ENCODE measurements around the gene BCL2L13. TPM values are rescaled to one million over a fixed set of nuclear protein-coding genes. Genes with fewer than 3 reads are reported as not detected.
"Not testable (repeated sequence)": the region's sequence is repeated elsewhere in the genome, so short reads cannot be mapped to it uniquely, and the experiment has no call there.

BCL2L13 gene
- total and polyA plus RNA-seq, 9 donors = 35.2 to 46.4 (median 40.2) TPM

DNA sequence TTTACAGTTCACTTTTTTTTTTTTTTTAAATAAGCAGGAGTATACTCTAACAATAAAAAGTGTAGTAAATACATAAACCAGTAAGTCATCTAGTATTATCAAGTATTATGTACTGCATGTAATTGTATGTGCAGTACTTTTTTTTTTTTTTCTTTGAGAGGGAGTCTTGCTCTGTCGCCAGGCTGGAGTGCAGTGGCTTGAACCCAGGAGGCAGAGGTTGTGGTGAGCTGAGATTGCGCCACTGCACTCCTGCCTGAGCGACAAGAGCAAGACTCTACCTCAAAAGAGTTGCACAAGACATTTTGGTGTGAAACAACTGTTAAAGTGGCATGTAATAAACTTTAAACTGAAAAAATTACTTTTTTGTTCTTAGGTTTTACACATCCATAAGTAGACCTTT is 16.7 kb downstream of the BCL2L13 start:
- no peaks in the 10 kb centered on the region for H3K4me1 ChIP-seq (ENCODE audit: control insufficient read depth, insufficient read depth, low read length)
- H3K27me3 ChIP-seq (ENCODE audit: control insufficient read depth, insufficient read depth, low read length) = no peaks in the 10 kb centered on the region
- H3K36me3 ChIP-seq (ENCODE audit: control insufficient read depth, insufficient read depth, low read length) = peaks cover 23% of the 10 kb centered on the region
- WGBS (ENCODE audit: insufficient coverage) = 88% methylated on average over 2 of the region's 3 CpGs
- no peak overlapping the region for H3K27ac ChIP-seq (ENCODE audit: low read length)
- no peaks in the 10 kb centered on the region for H3K9me3 ChIP-seq (replicated peaks; ENCODE audit: control insufficient read depth, low read depth, low read length)
- H3K4me3 ChIP-seq (ENCODE audit: low read length) = no peak overlapping the region
- no peak for DNase-seq

DNA sequence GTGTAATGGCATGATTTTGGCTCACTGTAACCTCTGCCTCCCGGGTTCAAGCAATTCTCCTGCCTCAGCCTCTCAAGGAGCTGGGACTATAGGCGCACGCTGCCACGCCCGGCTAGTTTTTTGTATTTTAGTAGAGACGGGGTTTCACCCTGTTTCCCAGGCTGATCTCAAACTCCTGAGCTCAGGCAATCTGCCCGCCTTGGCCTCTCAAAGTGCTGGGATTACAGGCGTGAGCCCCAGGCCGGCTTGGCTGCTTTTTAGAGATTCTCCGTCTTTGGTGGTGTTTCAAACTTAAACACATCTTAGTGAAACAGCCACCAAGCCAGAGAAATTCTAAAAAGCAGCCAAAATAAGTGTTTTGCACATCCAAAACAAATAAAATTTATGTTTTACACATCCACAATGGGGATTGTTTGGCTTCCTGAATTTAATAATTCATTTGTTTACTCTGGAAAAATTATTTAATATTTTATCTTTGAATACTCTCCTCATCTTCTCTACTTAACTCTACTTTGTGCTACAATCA is 18.4 kb downstream of the BCL2L13 start:
- peak; percentile 71 for DNase-seq
- WGBS (ENCODE audit: insufficient coverage) = 80% methylated on average over 7 of the region's 10 CpGs
- H3K27me3 ChIP-seq (ENCODE audit: control insufficient read depth, insufficient read depth, low read length) = no peaks in the 10 kb centered on the region
- H3K27ac ChIP-seq (ENCODE audit: low read length) = no peak overlapping the region
- H3K36me3 ChIP-seq (ENCODE audit: control insufficient read depth, insufficient read depth, low read length) = peaks cover 31% of the 10 kb centered on the region
- no peaks in the 10 kb centered on the region for H3K9me3 ChIP-seq (replicated peaks; ENCODE audit: control insufficient read depth, low read depth, low read length)
- H3K4me1 ChIP-seq (ENCODE audit: control insufficient read depth, insufficient read depth, low read length) = no peaks in the 10 kb centered on the region
- H3K4me3 ChIP-seq (ENCODE audit: low read length) = no peak overlapping the region

GRCh38 chr22:17664414-17665055 is 26.0 kb downstream of the BCL2L13 start:
- H3K36me3 ChIP-seq (ENCODE audit: control insufficient read depth, insufficient read depth, low read length) = peaks cover 36% of the 10 kb centered on the region
- 96% methylated on average over 6 of the region's 6 CpGs for WGBS (ENCODE audit: insufficient coverage)
- peak; percentile 10 for DNase-seq
- H3K4me1 ChIP-seq (ENCODE audit: control insufficient read depth, insufficient read depth, low read length) = no peaks in the 10 kb centered on the region
- H3K4me3 ChIP-seq (ENCODE audit: low read length) = no peak overlapping the region
- H3K27ac ChIP-seq (ENCODE audit: low read length) = no peak overlapping the region
- H3K9me3 ChIP-seq (replicated peaks; ENCODE audit: control insufficient read depth, low read depth, low read length) = no peaks in the 10 kb centered on the region
- no peaks in the 10 kb centered on the region for H3K27me3 ChIP-seq (ENCODE audit: control insufficient read depth, insufficient read depth, low read length)

DNA sequence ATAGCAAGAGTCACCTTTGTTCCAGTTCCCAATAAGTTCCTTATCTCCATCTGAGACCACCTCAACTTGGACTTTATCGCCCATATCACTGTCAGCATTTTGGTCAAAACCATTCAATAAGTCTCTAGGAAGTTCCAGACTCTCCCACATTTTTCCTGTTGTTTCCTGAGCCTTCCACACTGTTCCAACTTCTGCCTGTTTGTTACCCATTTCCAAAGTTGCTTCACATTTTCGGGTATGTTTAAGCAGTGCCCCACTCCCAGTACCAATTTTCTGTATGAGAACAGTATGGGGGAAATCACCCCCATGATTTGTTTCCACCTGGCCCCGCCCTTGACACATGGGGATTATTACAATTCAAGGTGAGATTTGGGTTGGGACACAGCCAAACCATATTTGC is 26.7 kb downstream of the BCL2L13 start:
- peaks cover 31% of the 10 kb centered on the region for H3K36me3 ChIP-seq (ENCODE audit: control insufficient read depth, insufficient read depth, low read length)
- no peak for DNase-seq
- no peaks in the 10 kb centered on the region for H3K4me1 ChIP-seq (ENCODE audit: control insufficient read depth, insufficient read depth, low read length)
- H3K4me3 ChIP-seq (ENCODE audit: low read length) = no peak overlapping the region
- 100% methylated on average over 1 of the region's 3 CpGs for WGBS (ENCODE audit: insufficient coverage)
- no peaks in the 10 kb centered on the region for H3K9me3 ChIP-seq (replicated peaks; ENCODE audit: control insufficient read depth, low read depth, low read length)
- H3K27ac ChIP-seq (ENCODE audit: low read length) = no peak overlapping the region
- H3K27me3 ChIP-seq (ENCODE audit: control insufficient read depth, insufficient read depth, low read length) = no peaks in the 10 kb centered on the region

- Histone ChIP-seq H3K9me3 (replicated peaks; ENCODE audit: control insufficient read depth, low read depth, low read length) (no peaks in the 10 kb centered on the region), H3K4me3 (ENCODE audit: low read length) (no peak overlapping the region), H3K27me3 (ENCODE audit: control insufficient read depth, insufficient read depth, low read length) (no peaks in the 10 kb centered on the region), H3K27ac (ENCODE audit: low read length) (no peak overlapping the region), H3K4me1 (ENCODE audit: control insufficient read depth, insufficient read depth, low read length) (no peaks in the 10 kb centered on the region), H3K36me3 (ENCODE audit: control insufficient read depth, insufficient read depth, low read length) (peaks cover 30% of the 10 kb centered on the region)
- DNase-seq = peak; percentile 79
- no CpG with 5 or more reads among the region's 3 CpGs for WGBS (ENCODE audit: insufficient coverage)
These were observed 27.3 kb downstream of the BCL2L13 start for GRCh38 chr22:17665854-17666253.

DNA sequence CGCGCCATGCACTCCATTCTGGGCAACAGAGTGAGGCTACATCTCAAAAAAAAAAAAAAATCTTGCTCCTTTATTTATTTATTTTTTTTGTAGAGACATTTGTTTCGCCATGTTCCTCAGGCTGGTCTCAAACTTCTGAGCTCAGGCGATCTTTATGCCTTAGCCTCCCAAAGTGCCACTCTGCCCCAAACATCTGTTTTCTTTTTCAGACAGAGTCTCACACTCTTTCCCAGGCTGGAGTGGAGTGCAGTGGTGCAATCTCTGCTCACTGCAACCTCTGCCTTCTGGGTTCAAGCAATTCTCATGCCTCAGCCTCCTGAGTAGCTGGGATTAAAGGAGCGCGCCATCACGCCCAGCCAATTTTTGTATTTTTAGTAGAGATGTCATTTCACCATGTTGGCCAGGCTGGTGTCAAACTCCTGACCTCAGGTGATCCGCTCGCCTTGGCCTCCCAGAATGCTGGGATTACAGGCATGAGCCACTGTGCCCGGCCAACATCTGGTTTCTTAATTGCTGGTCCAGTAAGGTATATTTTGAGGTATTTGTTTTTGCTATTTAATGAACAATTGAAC is 33.0 kb downstream of the BCL2L13 start:
- not testable (repeated sequence) for H3K9me3 ChIP-seq (replicated peaks; ENCODE audit: control insufficient read depth, low read depth, low read length); H3K36me3 ChIP-seq (ENCODE audit: control insufficient read depth, insufficient read depth, low read length); H3K4me1 ChIP-seq (ENCODE audit: control insufficient read depth, insufficient read depth, low read length); H3K27me3 ChIP-seq (ENCODE audit: control insufficient read depth, insufficient read depth, low read length); H3K4me3 ChIP-seq (ENCODE audit: low read length); DNase-seq; H3K27ac ChIP-seq (ENCODE audit: low read length)
- WGBS (ENCODE audit: insufficient coverage) = 93% methylated on average over 3 of the region's 10 CpGs

GRCh38 chr22:17672417-17672991 is 33.9 kb downstream of the BCL2L13 start:
- no peak for DNase-seq
- 80% methylated on average over 1 of the region's 2 CpGs for WGBS (ENCODE audit: insufficient coverage)
- Histone ChIP-seq H3K36me3 (ENCODE audit: control insufficient read depth, insufficient read depth, low read length) (peaks cover 7% of the 10 kb centered on the region), H3K4me1 (ENCODE audit: control insufficient read depth, insufficient read depth, low read length) (no peaks in the 10 kb centered on the region), H3K9me3 (replicated peaks; ENCODE audit: control insufficient read depth, low read depth, low read length) (no peaks in the 10 kb centered on the region), H3K4me3 (ENCODE audit: low read length) (no peak overlapping the region), H3K27me3 (ENCODE audit: control insufficient read depth, insufficient read depth, low read length) (no peaks in the 10 kb centered on the region), H3K27ac (ENCODE audit: low read length) (no peak overlapping the region)

DNA sequence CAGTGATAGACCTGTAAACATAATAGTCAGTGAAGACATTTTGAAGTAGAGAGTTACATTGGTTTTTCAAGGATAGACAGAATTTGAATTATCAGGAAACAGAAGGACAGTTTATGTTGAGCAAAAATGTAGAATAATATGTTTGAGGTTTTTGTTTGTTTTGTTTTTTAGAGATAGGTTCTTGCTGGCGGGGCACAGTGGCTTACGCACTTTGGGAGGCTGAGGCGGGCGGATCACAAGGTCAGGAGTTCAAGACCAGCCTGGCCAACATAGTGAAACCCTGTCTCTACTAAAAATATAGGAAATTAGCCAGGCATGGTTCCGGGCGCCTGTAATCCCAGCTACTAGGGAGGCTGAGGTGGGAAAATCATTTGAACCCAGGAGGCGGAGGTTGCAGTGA is 35.6 kb downstream of the BCL2L13 start:
- Histone ChIP-seq H3K36me3 (ENCODE audit: control insufficient read depth, insufficient read depth, low read length) (peaks cover 7% of the 10 kb centered on the region), H3K27me3 (ENCODE audit: control insufficient read depth, insufficient read depth, low read length) (no peaks in the 10 kb centered on the region), H3K9me3 (replicated peaks; ENCODE audit: control insufficient read depth, low read depth, low read length) (no peaks in the 10 kb centered on the region), H3K4me1 (ENCODE audit: control insufficient read depth, insufficient read depth, low read length) (no peaks in the 10 kb centered on the region), H3K4me3 (ENCODE audit: low read length) (no peak overlapping the region), H3K27ac (ENCODE audit: low read length) (no peak overlapping the region)
- WGBS (ENCODE audit: insufficient coverage) = 100% methylated on average over 1 of the region's 7 CpGs
- DNase-seq = no peak

GRCh38 chr22:17675584-17675983 is 37.0 kb downstream of the BCL2L13 start:
- H3K27me3 ChIP-seq (ENCODE audit: control insufficient read depth, insufficient read depth, low read length) = no peaks in the 10 kb centered on the region
- no peaks in the 10 kb centered on the region for H3K4me1 ChIP-seq (ENCODE audit: control insufficient read depth, insufficient read depth, low read length)
- no peaks in the 10 kb centered on the region for H3K9me3 ChIP-seq (replicated peaks; ENCODE audit: control insufficient read depth, low read depth, low read length)
- H3K27ac ChIP-seq (ENCODE audit: low read length) = no peak overlapping the region
- no peak overlapping the region for H3K4me3 ChIP-seq (ENCODE audit: low read length)
- WGBS (ENCODE audit: insufficient coverage) = no CpG with 5 or more reads among the region's 1 CpG
- peaks cover 2% of the 10 kb centered on the region for H3K36me3 ChIP-seq (ENCODE audit: control insufficient read depth, insufficient read depth, low read length)
- no peak for DNase-seq

- DNase-seq = no peak
- Histone ChIP-seq H3K27me3 (ENCODE audit: control insufficient read depth, insufficient read depth, low read length) (no peaks in the 10 kb centered on the region), H3K4me3 (ENCODE audit: low read length) (no peak overlapping the region), H3K9me3 (replicated peaks; ENCODE audit: control insufficient read depth, low read depth, low read length) (no peaks in the 10 kb centered on the region), H3K36me3 (ENCODE audit: control insufficient read depth, insufficient read depth, low read length) (no peaks in the 10 kb centered on the region), H3K27ac (ENCODE audit: low read length) (no peak overlapping the region), H3K4me1 (ENCODE audit: control insufficient read depth, insufficient read depth, low read length) (no peaks in the 10 kb centered on the region)
- no CpG with 5 or more reads among the region's 1 CpG for WGBS (ENCODE audit: insufficient coverage)
These were observed 40.3 kb downstream of the BCL2L13 start for GRCh38 chr22:17678817-17679385.
